Activated CD8-positive, alpha-beta T cell treated with anti-CD3 and anti-CD28 coated beads for 36 hours (primary cell): Measurements from ENCODE around the gene MTMR10. TPM values are rescaled to one million over a fixed set of nuclear protein-coding genes. Genes with fewer than 3 reads are reported as not detected.

ENCODE experiments used
- ATAC-seq: fragments of 200-7000 bp; cut with Tn5 transposase; one replicate; pipeline ENCODE4 v1.10.0; 2021; ENCODE audit warnings: mild to moderate bottlenecking, moderate library complexity
- CTCF ChIA-PET: fragments of 350-600 bp; sonication (Branson Sonifier 250); formaldehyde crosslinking; loops from one replicate; lab custom pipeline; 2021; ENCODE audit warnings: antibody characterized with exemption; lab: Charles Lee
- POLR2A ChIA-PET: fragments of 350-600 bp; sonication (Branson Sonifier 250); formaldehyde crosslinking; loops from one replicate; lab custom pipeline; 2021; ENCODE audit warnings: antibody characterized with exemption; lab: Charles Lee
- DNase-seq: peaks from one replicate; pipeline ENCODE4 v3.0.0-alpha.2; 2020
- H3K27ac Mint-ChIP-seq: one replicate; pipeline ENCODE4 v1.8.0; 2021; ENCODE audit warnings: mild to moderate bottlenecking, mixed read lengths
- H3K27me3 Mint-ChIP-seq: one replicate; pipeline ENCODE4 v1.8.0; 2021; ENCODE audit warnings: mixed read lengths
- H3K36me3 Mint-ChIP-seq: one replicate; pipeline ENCODE4 v1.8.0; 2021; ENCODE audit warnings: low read depth, mixed read lengths
- H3K4me1 Mint-ChIP-seq: one replicate; pipeline ENCODE4 v1.8.0; 2021; ENCODE audit warnings: low read depth, mixed read lengths
- H3K4me3 Mint-ChIP-seq: one replicate; pipeline ENCODE4 v1.8.0; 2021; ENCODE audit warnings: mild to moderate bottlenecking, moderate library complexity, mixed read lengths
- H3K9me3 Mint-ChIP-seq: one replicate; pipeline ENCODE4 v1.8.0; 2021; ENCODE audit warnings: mixed read lengths
- intact Hi-C: fragments of 100-400 bp; cut with micrococcal nuclease; formaldehyde crosslinking; loops from one replicate; pipeline ENCODE4 v1.10.0; 2022
- total RNA-seq, 2 experiments: library from RNA; stranded (reverse); gene quantifications; one replicate each; pipeline ENCODE4 v1.2.3, GENCODE V29; 2021
- TF ChIP-seq, protein P1 (sequence below): fragments of 200-600 bp; IDR thresholded peaks from one replicate; pipeline ENCODE4 v1.8.0; 2022; ENCODE audit warnings: antibody characterized with exemption, mild to moderate bottlenecking

Gene MTMR10
- total RNA-seq, 2 experiments from 2014 or later, result 11.3 to 13.2 TPM

DNA sequence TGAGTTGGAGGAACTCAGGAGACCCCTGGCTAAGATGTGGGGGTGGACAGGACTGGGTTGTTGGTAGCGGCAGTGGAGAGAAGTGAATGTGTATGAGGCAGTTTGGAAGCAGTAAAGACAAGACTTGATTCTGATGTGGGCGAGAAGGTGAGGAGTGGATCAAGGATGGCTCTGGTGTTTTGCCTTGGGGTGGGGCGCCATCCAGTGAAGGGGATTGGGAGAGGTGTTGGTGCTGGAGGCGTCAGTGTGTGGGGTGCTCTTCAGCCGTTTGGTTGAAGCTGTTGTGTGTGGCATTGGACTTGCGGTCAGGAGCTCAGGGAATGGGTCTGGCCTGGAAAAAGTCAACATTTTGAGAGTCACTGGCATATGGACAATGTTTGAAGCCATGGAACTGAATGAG is 74.4 kb downstream of the MTMR10 start:
- ATAC-seq (no peak), DNase-seq (no peak)
- Mint-ChIP-seq H3K36me3 (peaks cover 22% of the 10 kb centered on the region), H3K27me3 (no peaks in the 10 kb centered on the region), H3K9me3 (no peaks in the 10 kb centered on the region), H3K4me3 (no peak overlapping the region), H3K27ac (no peak overlapping the region), H3K4me1 (peaks cover 6% of the 10 kb centered on the region)
- ChIA-PET CTCF (interaction anchor here (0.6 to 0.9 kb wide), 2 partner anchors 14 to 571 kb away, joined by 3 to 4 read pairs; no protein-coding TSS in a partner anchor), POLR2A (no interaction called here)
- intact Hi-C loops, result no loop called here
- TF ChIP-seq, protein P1, sequence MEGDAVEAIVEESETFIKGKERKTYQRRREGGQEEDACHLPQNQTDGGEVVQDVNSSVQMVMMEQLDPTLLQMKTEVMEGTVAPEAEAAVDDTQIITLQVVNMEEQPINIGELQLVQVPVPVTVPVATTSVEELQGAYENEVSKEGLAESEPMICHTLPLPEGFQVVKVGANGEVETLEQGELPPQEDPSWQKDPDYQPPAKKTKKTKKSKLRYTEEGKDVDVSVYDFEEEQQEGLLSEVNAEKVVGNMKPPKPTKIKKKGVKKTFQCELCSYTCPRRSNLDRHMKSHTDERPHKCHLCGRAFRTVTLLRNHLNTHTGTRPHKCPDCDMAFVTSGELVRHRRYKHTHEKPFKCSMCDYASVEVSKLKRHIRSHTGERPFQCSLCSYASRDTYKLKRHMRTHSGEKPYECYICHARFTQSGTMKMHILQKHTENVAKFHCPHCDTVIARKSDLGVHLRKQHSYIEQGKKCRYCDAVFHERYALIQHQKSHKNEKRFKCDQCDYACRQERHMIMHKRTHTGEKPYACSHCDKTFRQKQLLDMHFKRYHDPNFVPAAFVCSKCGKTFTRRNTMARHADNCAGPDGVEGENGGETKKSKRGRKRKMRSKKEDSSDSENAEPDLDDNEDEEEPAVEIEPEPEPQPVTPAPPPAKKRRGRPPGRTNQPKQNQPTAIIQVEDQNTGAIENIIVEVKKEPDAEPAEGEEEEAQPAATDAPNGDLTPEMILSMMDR, result no peak

DNA sequence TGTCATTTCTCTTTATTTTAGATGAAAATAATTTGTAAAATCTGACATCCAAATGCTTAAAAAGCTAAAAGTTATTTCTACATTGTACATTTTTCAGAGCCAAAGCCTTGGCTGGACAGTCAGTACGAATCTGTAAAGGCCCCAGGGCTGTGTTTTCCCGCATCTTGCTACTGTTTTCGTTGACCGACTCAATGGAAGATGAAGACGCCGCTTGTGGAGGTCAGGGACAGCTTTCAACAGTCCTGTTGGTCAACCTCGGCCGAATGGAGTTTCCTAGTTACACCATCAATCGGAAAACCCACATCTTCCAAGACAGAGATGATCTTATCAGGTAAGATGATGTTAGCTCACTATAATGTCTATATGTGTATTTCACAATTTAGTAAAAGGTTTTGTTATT is 77.7 kb downstream of the MTMR10 start:
- intact Hi-C loops, result no loop called here
- Mint-ChIP-seq H3K36me3 (peaks cover 29% of the 10 kb centered on the region), H3K27me3 (no peaks in the 10 kb centered on the region), H3K4me1 (peaks cover 14% of the 10 kb centered on the region), H3K9me3 (no peaks in the 10 kb centered on the region), H3K4me3 (no peak overlapping the region), H3K27ac (no peak overlapping the region)
- DNase-seq (no peak), ATAC-seq (no peak)
- CTCF ChIA-PET, result interaction anchor here (1.4 kb wide), 1 partner anchor 56 kb away, joined by 3 read pairs; no protein-coding TSS in a partner anchor
- POLR2A ChIA-PET, result interaction anchor here (1.6 kb wide), 1 partner anchor 9 kb away, joined by 4 read pairs; no protein-coding TSS in a partner anchor
- TF ChIP-seq, protein P1, result no peak

DNA sequence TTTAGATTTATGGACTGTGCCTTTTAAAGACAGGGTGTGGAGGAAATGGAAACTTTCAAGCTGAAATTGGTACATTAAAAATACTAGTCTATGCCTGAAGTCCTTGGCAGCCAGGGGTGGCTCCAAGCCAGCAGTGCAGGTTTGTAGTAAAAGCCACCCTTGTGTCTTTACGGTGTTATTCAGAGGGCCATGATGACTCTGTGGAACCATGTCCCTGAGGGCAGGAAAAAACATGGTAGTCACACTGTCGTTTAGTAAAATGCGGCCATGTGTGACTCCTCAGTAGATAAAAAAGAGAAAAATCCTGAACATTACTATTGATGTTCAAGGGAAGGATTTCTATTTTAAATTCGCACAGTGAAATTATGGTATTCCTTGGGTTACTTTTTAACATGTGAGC is 85.1 kb downstream of the MTMR10 start:
- DNase-seq (no peak), ATAC-seq (no peak)
- peaks cover 24% of the 10 kb centered on the region for H3K4me1 Mint-ChIP-seq
- no peak overlapping the region for H3K4me3 Mint-ChIP-seq
- H3K36me3 Mint-ChIP-seq, result peaks cover 35% of the 10 kb centered on the region
- TF ChIP-seq, protein P1, result no peak
- no peak overlapping the region for H3K27ac Mint-ChIP-seq
- H3K27me3 Mint-ChIP-seq, result no peaks in the 10 kb centered on the region
- intact Hi-C loops, result no loop called here
- ChIA-PET CTCF (no interaction called here), POLR2A (no interaction called here)
- peaks cover 4% of the 10 kb centered on the region for H3K9me3 Mint-ChIP-seq

DNA sequence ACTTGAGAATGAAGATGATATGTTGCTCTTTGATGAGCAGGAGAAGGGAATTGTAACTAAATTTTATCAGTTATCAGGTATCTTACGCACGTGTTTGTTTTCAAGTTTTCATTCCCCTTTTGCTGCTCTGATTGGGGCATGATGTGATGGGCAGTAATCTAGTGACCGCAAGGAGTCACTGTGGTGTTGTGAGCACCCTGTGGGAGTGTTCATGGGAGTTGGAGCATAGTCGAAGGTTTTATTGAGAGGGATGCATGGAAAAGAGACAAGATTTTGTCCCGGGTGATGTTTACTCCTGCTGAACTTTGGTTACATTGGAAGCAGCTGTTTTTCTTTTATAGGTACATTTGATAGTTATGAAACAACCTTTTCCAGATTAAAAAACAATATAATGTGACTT is 85.6 kb downstream of the MTMR10 start:
- intact Hi-C loops, result no loop called here
- Mint-ChIP-seq H3K4me1 (peaks cover 24% of the 10 kb centered on the region), H3K27me3 (no peaks in the 10 kb centered on the region), H3K9me3 (peaks cover 4% of the 10 kb centered on the region), H3K36me3 (peaks cover 35% of the 10 kb centered on the region), H3K4me3 (no peak overlapping the region), H3K27ac (no peak overlapping the region)
- no peak for ATAC-seq
- CTCF ChIA-PET, result no interaction called here
- POLR2A ChIA-PET, result no interaction called here
- no peak for DNase-seq
- TF ChIP-seq, protein P1, result no peak

DNA sequence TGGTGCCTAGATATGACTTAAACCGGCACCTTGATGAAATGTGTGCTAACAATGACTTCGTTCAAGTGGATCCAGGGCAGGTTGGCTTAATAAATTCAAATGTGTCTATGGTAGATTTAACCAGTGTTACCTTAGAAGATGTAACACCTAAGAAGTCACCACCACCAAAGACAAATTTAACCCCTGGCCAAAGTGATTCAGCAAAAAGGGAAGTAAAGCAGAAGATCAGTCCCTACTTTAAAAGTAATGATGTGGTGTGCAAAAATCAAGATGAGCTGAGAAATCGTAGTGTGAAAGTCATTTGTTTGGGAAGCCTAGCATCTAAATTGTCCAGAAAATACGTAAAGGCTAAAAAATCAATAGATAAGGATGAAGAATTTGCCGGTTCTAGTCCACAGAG is 86.6 kb downstream of the MTMR10 start:
- H3K9me3 Mint-ChIP-seq, result peaks cover 4% of the 10 kb centered on the region
- intact Hi-C loops, result no loop called here
- peak overlapping the region; percentile 88 for H3K4me3 Mint-ChIP-seq
- TF ChIP-seq, protein P1, result no peak
- DNase-seq (no peak), ATAC-seq (no peak)
- H3K4me1 Mint-ChIP-seq, result peaks cover 21% of the 10 kb centered on the region
- ChIA-PET CTCF (interaction anchor here (0.7 to 1.4 kb wide), 3 partner anchors 10 to 584 kb away, joined by 3 to 5 read pairs (median 4); no protein-coding TSS in a partner anchor), POLR2A (interaction anchor here (0.6 to 1.5 kb wide), 3 partner anchors 9 to 1972 kb away, joined by 3 to 4 read pairs (median 3); no protein-coding TSS in a partner anchor)
- H3K36me3 Mint-ChIP-seq, result peaks cover 32% of the 10 kb centered on the region
- H3K27ac Mint-ChIP-seq, result peak overlapping the region; percentile 5
- no peaks in the 10 kb centered on the region for H3K27me3 Mint-ChIP-seq
